ENCODE data around the gene CHI3L1. TPM values are rescaled to one million over a fixed set of nuclear protein-coding genes. Genes with fewer than 3 reads are reported as not detected.

The CHI3L1 gene
- total and polyA plus RNA-seq, 9 donors: 4.0 to 70.5 (median 6.8) TPM; not detected in 1

- TF ChIP-seq EP300 (IDR thresholded peaks at IDR 0.05): no peak
- TF ChIP-seq CTCF (IDR thresholded peaks at IDR 0.05): no peak
- TF ChIP-seq POLR2A (IDR thresholded peaks at IDR 0.05): no peak
- Histone ChIP-seq H3K27me3 (no peaks in the 10 kb centered on the region), H3K27ac (no peak overlapping the region), H3K36me3 (no peaks in the 10 kb centered on the region), H3K4me3 (no peak overlapping the region), H3K9me3 (no peaks in the 10 kb centered on the region), H3K4me1 (ENCODE audit: insufficient read depth) (peaks cover 2% of the 10 kb centered on the region)
- intact Hi-C loops (cut with DNase I): no loop called here
- no peak for DNase-seq
- WGBS, 3 donors: 62 to 64% (median 64%) methylated on average over 10 of the region's 10 CpGs
These were observed 4.7 kb downstream of the CHI3L1 start for GRCh38 chr1:203181586-203182386.

- Histone ChIP-seq H3K36me3 (no peaks in the 10 kb centered on the region), H3K4me3 (no peak overlapping the region), H3K9me3 (no peaks in the 10 kb centered on the region), H3K4me1 (ENCODE audit: insufficient read depth) (peaks cover 2% of the 10 kb centered on the region), H3K27me3 (no peaks in the 10 kb centered on the region), H3K27ac (no peak overlapping the region)
- WGBS, 3 donors: 90 to 92% (median 90%) methylated on average over 11 of the region's 11 CpGs
- DNase-seq: no peak
- intact Hi-C loops (cut with DNase I): no loop called here
- TF ChIP-seq POLR2A (IDR thresholded peaks at IDR 0.05) (no peak), EP300 (IDR thresholded peaks at IDR 0.05) (no peak), CTCF (IDR thresholded peaks at IDR 0.05) (no peak)
These were observed 5.7 kb downstream of the CHI3L1 start for GRCh38 chr1:203180611-203181330.

GRCh38 chr1:203179667-203180005 lies 6.9 kb downstream of the CHI3L1 start:
- Histone ChIP-seq H3K27me3 (no peaks in the 10 kb centered on the region), H3K36me3 (no peaks in the 10 kb centered on the region), H3K4me1 (ENCODE audit: insufficient read depth) (peaks cover 2% of the 10 kb centered on the region), H3K9me3 (no peaks in the 10 kb centered on the region), H3K4me3 (no peak overlapping the region), H3K27ac (no peak overlapping the region)
- 91 to 94% (median 94%) methylated on average over 10 of the region's 10 CpGs for WGBS, 3 donors
- TF ChIP-seq EP300 (IDR thresholded peaks at IDR 0.05) (no peak), CTCF (IDR thresholded peaks at IDR 0.05) (no peak), POLR2A (IDR thresholded peaks at IDR 0.05) (no peak)
- intact Hi-C loops (cut with DNase I): no loop called here
- no peak for DNase-seq

- no peak for DNase-seq
- H3K9me3 ChIP-seq: no peaks in the 10 kb centered on the region
- H3K36me3 ChIP-seq: no peaks in the 10 kb centered on the region
- no peak overlapping the region for H3K4me3 ChIP-seq
- intact Hi-C loops (cut with DNase I): no loop called here
- no peak overlapping the region for H3K27ac ChIP-seq
- 92 to 93% (median 92%) methylated on average over 14 of the region's 14 CpGs for WGBS, 3 donors
- no peaks in the 10 kb centered on the region for H3K27me3 ChIP-seq
- H3K4me1 ChIP-seq (ENCODE audit: insufficient read depth): peaks cover 2% of the 10 kb centered on the region
- TF ChIP-seq CTCF (IDR thresholded peaks at IDR 0.05) (no peak), EP300 (IDR thresholded peaks at IDR 0.05) (no peak), POLR2A (IDR thresholded peaks at IDR 0.05) (no peak)
These were observed 7.5 kb downstream of the CHI3L1 start for GRCh38 chr1:203178821-203179666.

All from ovary (tissue), 9 donors.